Kasumi-1 (cell line): ENCODE data around the gene PPL.
"Not testable (repeated sequence)": the region's sequence is repeated elsewhere in the genome, so short reads cannot be mapped to it uniquely, and the experiment has no call there.

Experiments used
- DNase-seq, 2 experiments: peaks; one replicate each; lab custom pipeline; 2025; lab: John Stamatoyannopoulos, UW

PPL gene

DNA sequence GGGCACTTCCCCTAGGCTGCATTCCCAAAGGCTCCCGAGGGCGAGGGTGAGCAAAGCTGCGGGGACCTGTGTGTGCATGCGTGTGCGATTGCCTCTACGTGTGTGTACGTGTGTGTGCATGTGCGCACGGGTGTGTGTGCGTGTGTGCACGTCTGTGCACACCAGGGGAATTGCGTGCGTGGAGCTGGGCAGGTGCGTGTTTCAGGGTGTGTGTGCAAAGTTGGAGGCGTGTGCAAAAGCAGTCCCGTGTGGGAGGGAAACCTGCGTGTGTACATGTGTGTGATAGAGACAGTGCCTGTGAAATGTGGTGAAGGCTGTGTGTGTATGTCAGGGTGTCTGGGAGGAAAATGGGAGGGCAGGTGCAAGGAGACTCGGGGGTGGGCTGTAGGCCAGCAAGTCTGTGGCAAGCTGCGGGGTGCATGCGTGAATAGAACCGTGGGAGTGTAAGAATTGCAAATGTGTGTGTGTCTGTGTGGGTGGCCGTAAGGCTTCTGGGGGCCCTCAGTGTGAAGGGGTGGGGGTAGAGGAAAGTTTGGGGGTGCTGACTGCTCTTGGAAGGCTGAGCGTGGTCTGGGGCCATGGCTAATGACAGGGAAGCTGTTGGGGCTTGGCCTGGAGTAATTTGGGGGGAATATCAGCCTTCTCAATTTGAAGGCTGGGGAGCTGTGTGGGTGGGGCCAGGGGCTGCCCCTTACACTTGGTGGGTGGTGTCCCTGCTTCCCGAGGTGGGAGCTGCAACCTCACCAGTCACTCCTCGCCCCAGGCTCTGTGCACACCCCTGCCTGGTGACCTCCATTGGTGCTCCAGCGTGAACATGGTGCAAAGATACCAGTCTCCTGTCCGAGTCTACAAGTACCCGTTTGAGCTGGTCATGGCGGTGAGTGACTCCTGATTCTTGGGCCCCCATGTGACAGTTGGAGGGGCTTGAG, 21.8 kb upstream of the PPL start:
- DNase-seq: no peak

DNA sequence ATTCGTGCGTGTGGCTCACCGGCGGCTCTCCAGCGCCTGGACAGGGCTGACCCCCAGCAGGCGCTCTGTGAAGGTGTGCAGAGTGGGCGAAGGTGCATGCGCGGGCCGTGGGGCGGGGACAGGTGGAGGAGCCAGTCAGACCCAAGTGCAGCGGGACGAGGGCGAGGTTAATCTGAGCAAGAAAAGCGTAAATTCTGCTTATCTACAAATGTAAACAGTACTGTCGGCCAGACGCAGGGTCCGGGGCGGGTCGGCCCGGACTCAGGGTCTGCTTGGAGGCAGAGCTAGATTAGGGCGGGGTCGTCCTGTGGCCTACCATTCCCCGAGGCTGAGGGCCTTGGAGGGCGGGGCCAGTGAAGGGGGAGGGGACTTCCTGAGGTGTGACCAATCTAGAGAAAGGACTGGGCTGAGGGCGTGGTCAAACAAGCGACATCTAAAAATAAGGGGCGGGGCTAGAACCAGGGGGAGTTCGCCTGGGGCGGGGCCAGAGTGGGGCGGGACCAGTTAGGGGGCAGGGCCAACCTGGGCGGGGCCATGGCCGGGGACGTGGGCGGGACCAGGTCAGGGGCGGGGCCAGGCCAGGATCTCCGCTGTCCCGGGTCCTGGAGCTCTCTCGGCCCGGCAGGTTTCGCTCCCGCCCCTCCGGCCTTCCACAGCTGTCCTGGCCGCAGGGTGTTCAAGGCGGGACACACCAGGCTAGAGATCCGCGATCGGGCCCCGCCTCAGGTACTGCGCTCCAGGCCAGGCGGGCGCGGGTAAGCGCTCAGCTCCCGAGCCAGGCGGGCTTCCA, 21.0 kb upstream of the PPL start, which contains the start of gene SEC14L5:
SEC14L5 (plus strand) TSS at position 611 of the 790 bp plus-strand sequence. CDS start 994 bp downstream, outside the sequence.
- DNase-seq: peak; percentile 83 to 86

DNA sequence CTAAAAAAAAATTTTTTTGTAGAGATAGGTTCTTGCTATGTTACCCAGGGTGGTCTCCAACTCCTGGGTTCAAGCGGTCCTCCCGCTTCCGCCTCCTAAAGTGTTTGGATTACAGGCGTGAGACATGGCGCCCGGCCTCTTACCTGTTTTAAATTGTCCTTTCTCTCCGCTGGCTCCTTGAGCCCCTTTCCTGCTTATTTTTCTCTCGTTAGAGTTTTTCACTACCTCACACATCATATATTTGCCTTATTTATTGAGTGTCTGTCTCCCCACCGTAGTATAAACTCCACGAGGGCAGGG, 20.4 kb upstream of the PPL start:
- DNase-seq: no peak

DNA sequence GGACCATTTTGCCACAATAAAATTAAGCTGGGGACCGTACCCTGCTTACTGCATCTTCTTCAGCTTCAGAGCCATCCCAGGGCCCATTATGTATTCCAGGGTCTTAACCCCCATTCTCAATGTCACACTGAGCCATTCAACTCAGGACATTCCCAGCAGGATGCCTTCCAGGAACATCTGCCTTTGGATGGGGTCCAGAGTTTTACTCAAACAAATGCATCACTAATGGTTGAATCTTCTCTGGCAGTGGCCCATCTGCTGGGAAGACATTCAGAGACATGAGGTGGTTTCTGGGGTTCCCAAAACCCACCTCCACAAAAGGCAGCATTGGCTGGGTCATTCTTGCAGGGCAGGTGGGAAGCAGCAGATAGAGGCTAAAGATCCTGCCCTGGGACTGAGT, 17.8 kb upstream of the PPL start:
- DNase-seq: no peak

DNA sequence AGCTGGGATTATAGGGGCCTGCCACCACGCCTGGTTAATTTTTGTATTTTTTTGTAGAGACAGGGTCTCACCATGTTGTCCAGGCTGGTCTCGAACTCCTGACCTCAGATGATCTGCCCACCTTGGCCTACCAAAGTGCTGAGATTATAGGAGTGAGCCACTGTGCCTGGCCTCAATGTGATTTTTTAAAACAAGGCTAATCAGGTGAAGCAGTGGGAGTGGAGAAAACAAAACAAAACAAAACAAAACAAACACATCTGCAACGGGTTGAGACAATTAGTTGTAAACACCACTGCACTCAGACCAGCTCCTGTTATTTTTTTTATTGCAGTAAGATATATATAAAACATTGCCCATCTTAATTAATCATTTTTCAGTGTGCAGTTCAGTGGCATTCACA, 14.6 kb upstream of the PPL start:
- not testable (repeated sequence) for DNase-seq

DNA sequence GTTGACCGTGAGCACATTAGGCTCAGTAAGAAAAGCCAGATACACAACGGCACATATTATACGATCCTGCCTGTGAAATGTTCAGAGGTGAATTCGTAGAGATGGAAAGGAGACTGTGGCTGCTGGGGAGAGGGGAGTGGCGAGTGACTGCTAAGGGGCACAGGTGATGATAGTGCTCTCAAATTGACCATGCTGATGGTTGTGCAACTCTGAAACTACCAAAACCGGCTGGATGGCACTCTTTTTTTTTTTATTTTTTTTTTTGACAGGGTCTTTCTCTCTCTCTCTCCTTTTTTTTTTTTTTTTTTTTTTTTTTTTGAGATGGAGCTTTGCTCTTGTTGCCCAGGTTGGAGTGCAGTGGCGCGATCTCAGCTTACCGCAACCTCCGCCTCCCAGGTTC, 13.0 kb upstream of the PPL start:
- DNase-seq: no peak

DNA sequence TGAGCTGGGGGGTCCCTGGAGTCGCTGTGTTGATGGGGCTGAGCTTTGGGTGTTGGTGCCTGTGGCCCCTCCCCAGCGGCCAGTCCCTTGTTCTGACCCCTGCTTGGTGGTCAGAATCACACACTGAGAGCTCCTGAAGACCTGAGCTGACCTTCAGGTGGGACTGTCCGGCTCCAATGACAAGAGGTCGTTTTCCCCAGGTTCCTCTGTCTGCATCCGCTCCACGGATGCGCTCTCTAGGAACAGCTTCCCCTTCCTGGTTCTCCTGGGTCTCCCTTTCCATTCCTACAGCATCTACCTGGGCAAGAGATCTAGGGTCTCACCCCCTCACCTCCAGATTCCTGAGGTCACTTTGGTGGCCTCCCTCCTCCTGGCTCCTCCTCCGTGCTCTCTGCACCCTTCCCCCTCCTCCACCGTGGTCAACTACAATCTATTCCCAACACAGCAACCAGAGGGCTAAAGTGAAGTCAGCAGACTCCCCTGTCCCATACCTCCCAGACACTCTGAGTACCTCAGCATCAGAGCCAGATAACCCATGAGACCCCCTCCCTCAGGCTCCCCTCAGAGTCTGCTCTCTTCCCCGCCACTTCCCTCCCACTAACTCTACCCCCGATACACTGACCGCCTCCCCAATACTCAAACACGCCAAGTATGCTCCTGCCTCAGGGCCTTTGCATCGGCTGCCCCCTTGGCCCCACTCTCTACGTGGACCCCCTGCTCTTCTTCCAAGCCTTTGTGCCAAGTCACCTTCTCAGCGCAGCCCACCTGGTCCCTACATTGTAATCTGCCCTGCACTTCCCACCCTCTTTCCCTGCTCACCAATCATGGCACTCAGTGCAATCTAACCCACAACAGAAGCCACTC, 12.2 kb upstream of the PPL start:
- DNase-seq: no peak

DNA sequence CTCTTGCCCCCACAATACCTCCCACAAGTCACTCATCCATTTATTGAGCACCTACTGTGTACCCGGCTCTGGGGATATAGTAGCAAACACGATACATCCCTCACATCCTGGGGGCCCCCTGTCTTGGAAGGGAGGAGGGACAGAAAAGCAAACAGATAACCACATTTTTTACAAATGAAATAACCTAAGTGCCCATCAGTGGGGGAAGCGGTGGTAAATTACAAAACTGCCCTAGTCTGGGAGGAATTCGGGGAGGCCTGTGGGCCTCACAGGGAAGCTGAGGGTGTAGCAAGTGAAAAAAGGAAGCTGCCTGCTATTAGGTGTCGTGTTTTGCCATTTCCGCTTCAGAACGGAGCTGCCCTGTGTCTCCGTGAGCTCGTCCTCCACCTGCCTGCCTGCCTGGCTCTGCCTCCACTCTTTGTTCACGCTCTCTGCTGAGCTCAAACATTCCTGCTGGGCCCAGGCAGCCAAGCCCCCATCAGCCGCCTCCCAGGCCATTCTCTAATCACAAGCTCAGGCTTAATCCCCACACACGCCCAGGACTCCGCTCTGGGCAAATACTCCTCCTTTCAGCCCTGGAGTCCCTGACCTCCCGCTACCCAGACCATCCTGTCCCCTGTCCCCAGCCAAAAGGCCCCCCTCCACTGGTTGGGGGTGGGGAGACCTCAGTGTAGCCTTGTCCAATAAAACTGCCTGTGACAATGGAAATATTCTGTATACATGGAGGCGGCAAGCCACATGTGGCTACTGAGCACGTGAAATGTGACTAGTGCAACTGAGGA, 11.0 kb upstream of the PPL start:
- peak; percentile 56 to 73 for DNase-seq

DNA sequence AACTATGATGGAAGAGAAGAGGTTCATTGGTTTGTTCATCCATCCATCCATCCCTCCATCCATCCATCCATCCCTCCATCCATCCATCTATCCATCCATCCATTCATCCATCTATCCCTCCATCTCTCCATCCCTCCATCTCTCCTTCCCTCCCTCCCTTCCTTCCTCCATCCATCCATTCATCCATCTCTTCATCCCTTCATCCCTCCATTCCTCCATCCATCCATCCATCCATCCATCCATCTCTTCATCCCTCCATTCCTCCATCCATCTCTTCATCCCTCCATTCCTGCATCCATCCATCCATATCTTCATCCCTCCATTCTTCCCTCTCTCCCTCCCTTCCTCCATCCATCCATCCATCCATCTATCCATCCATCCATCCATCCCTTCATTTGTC, 10.0 kb upstream of the PPL start:
- no peak for DNase-seq

DNA sequence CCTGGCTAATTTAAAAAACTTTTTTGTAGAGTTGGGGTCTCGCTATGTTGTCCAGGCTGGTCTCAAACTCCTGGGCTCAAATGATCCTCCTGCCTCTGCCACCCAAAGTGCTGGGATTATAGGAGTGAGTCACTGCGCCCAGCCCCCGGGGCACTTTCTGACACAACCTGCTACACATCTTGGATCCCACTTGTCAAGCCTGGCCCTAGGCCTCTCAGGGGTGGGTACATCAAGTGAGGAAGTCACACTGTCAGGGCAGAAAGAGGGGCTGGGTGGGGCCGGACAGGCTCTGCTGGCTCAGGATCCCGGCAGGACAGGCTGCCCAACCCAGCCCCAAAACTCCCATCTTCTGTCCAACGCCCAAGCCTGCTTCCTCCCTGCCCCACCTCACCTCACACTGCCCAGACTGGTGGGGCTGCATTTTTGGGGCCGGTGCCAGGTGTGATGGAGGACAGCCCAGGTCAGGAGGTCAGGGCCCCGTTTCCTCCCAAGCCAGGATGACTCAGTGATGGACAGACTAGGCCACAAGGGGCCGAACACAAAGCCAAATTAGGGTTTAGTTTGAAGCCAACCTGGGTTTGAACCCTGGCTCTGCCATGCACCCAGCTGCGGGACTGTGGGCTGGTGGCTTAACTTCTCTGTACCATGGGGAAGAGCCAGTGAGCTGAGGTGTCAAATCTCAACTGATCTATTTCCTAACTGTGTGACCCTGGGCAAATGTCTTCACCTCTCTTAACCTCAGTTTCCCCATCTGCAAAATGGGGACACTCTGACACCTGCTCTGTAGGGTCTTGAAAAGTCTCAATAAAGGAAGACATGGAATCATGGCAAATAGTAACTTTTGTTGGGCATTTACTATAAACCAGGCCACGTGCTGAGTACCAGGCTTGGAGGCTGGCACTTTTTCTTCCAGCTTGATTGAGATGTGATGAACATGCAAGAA, 8.9 kb upstream of the PPL start:
- DNase-seq: no peak

DNA sequence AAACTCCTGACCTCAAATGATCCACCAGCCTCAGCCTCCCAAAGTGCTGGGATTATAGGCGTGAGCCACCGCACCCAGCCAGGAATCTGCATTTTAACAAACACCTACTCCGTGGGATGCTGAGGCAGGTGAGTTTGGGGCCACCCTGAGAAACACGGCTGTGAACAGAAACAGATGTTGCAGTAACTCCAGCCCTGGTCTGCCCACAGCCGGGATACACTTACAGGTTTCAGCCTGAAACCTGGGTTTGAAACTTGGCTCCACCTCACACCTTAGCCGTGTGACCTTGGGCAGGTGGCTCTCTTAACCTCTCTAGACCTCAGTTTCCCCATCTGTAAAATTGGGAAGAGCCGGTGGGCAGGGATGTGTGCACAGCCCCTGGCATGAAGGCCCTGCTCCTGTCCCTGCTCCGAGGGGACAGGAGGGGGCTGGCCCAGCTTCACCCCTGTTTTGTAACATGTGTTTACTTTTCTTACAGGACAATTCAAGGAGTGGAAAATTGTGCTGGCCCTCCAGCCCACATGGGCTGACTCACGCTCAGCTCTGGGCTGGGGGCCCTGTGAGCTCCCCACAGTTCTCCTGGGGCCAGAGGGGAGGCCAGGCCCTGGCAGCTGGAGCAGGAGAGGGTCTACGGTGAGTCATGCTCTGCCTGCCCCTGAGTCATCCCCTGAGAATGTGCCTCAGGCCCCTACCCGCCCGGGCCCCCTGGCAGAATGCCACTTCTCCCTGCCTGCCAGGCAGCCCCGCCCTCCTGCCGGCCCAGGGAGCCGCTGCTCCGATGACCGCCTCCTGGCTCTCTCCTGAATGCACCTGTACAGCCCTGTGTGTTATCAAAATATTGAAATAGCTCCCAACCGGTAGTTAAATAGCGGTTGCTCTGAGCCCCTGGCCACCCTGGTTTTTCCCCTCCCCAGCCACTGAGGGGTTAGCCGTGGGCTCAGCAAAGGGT, 7.7 kb upstream of the PPL start:
- peak; percentile 5 to 22 for DNase-seq

DNA sequence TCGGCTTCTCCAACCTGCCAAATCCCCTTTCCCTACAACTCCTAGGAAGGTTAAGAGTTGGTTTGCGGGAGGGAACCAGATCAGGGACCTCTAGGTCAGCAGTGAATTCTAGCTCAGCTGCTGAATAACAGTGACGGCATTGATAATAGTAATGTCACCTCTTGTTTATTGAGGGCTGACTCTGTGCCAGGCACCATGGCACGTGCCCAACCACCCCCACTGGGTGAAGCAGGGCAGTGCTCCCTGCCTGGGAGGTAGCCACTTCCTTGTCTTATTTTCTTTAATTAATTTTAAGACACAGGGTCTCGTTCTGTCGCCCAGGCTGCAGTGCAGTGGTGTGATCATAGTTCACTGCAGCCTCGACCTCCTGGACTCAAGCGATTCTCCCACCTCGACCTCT, 5.5 kb upstream of the PPL start:
- DNase-seq: no peak

DNA sequence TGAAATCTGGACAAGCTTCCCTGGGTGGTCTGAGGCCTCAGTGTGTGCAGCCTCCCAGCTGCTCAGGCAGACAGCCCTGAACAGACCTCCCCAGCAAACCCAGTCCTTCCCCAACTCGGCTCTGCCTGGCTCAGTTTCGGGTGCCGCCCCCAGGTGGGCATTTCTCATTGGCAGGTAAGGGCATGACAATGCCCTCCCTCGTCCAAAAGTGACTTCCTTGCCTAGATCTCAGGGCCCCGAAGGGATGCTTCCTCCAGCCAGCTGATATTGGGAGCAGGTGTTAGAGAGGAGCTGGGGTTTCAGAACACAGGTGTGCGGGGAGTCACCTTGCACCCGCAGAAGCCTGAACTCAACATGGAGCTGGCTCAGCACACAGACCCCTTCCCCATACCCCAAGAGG, 3.8 kb upstream of the PPL start:
- DNase-seq: no peak

DNA sequence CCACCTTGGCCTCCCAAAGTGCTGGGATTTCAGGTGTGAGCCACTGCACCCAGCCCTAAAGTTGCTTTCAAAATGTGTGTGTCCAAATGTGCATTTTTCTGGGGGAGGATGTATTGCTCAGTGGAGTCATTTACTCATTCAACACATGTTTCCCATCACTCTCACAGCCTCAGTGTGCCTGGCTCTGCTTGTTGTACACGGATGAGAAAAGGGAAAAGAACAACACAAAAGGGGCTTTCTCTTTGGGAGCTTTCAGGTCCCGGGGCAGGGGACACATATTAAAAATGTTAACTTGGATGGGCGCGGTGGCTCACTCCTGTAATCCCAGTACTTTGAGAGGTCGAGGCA, 1.7 kb upstream of the PPL start:
- DNase-seq: no peak

DNA sequence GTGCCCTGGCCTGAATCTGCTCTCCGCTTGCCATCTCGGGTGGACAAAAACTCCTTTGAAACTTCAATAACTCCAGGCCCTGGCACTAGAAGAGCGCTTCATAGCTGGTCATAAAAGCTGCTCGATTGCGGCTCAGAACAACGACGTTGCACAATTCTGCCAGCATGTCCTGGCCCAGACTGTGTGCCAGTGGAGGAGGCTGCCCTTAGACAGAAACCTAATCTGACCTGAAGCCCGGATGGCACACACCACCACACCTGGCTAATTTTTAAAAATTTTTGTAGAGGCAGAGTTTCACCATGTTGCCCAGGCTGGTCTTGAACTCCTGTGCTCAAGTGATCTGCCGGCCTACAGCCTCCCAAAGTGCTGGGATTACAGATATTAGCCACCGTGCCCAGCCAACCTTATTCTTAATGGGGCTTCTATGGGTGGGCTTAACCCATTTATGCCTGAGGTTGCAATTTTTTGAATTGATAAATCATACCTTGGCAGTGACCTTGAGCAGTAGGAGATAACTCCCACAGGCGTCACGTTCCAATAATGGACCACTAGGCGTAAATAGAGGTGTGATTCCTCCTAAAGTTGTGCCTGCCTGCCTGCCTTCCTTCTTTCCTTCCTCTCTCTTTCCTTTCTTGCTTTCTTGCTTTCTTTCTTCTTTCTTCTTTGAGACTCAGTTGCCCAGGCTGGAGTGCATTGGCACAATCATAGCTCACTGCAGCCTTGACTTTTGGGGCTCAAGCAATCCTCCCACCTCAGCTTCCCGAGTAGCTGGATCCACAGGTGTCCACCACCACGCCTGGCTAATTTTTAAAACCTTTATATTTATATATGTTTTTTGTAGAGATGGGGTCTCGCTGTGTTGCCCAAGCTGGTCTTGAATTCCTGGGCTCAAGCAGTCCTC, 1.1 kb upstream of the PPL start:
- DNase-seq: no peak

DNA sequence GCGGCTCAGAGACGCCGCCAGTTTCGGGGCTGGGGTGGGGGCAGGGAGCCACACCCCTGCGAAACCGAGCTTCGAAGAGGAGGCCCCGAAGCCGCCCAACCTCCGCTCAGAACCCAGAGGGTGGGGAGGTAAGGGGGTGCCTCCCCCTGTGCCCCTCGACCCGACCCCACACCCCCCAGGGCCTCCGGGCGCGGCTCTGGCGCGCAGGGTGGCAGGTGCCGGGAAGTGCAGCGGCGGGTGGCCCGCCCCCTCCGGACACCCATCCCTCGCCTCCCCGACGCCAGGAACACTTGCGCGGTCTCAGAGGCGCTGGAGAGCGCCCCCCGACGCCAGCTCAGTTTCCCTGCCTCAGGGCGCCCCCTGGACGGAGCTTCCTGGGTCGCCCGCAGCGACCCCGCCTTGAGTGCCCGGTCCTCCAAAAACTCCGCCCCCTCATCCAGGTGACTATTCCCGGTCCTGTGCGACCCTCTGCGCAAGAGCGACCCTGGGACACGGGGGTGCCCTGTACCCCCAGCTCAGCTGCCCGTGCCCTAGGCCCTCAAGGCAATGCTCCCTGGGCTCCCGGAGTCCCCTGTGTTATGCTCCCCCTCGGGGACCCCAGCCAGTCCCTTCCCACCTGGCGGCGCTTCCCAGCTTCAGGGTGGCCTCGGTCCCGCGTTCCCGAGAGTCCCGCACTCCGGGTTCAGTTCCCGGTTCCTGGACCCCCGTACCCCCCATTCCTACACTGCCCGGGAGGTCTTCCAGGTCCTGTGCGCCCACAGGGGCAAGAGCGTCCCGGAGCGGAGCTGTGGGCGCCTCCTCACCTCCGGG, 562 bp downstream of the PPL start:
- no peak for DNase-seq

DNA sequence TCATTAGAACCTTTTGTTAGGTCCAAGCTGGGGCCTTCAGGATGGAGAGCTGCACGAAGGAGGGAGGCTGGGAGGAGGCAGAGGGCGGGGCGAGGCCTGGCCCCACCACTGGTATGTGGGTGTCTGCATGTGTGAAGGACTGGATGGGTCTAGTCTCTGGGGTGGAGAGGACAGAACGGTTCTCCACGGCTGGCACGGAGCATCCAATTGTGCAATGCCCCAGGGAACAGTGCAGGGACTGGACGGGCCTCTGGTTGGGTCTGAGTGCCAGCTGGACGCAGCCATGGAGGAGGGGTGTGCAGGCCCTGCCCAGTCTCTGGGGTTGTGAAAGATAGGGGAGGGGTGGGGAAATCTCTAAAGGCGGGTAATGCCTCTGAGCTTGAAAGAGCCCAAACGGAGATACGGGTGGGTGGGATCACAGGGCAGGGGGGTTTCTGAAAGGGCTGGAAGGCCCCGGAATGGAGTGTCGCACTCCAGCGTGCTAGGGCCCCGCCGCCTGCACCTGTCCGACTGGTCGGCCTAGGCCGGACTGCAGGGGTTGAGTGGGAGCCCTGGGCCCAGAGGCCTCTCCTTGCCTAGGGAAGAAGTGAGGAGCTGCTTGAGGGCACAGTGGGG, 1.6 kb downstream of the PPL start:
- DNase-seq: no peak
